ENCODE data around the gene TMEM131L.
A peak's percentile ranks its signal among the peaks of the same experiment; 100 is the strongest.
"Not testable (repeated sequence)": the region's sequence is repeated elsewhere in the genome, so short reads cannot be mapped to it uniquely, and the experiment has no call there.

TMEM131L gene, protein sequence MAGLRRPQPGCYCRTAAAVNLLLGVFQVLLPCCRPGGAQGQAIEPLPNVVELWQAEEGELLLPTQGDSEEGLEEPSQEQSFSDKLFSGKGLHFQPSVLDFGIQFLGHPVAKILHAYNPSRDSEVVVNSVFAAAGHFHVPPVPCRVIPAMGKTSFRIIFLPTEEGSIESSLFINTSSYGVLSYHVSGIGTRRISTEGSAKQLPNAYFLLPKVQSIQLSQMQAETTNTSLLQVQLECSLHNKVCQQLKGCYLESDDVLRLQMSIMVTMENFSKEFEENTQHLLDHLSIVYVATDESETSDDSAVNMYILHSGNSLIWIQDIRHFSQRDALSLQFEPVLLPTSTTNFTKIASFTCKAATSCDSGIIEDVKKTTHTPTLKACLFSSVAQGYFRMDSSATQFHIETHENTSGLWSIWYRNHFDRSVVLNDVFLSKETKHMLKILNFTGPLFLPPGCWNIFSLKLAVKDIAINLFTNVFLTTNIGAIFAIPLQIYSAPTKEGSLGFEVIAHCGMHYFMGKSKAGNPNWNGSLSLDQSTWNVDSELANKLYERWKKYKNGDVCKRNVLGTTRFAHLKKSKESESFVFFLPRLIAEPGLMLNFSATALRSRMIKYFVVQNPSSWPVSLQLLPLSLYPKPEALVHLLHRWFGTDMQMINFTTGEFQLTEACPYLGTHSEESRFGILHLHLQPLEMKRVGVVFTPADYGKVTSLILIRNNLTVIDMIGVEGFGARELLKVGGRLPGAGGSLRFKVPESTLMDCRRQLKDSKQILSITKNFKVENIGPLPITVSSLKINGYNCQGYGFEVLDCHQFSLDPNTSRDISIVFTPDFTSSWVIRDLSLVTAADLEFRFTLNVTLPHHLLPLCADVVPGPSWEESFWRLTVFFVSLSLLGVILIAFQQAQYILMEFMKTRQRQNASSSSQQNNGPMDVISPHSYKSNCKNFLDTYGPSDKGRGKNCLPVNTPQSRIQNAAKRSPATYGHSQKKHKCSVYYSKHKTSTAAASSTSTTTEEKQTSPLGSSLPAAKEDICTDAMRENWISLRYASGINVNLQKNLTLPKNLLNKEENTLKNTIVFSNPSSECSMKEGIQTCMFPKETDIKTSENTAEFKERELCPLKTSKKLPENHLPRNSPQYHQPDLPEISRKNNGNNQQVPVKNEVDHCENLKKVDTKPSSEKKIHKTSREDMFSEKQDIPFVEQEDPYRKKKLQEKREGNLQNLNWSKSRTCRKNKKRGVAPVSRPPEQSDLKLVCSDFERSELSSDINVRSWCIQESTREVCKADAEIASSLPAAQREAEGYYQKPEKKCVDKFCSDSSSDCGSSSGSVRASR (N-terminal part only)

DNA sequence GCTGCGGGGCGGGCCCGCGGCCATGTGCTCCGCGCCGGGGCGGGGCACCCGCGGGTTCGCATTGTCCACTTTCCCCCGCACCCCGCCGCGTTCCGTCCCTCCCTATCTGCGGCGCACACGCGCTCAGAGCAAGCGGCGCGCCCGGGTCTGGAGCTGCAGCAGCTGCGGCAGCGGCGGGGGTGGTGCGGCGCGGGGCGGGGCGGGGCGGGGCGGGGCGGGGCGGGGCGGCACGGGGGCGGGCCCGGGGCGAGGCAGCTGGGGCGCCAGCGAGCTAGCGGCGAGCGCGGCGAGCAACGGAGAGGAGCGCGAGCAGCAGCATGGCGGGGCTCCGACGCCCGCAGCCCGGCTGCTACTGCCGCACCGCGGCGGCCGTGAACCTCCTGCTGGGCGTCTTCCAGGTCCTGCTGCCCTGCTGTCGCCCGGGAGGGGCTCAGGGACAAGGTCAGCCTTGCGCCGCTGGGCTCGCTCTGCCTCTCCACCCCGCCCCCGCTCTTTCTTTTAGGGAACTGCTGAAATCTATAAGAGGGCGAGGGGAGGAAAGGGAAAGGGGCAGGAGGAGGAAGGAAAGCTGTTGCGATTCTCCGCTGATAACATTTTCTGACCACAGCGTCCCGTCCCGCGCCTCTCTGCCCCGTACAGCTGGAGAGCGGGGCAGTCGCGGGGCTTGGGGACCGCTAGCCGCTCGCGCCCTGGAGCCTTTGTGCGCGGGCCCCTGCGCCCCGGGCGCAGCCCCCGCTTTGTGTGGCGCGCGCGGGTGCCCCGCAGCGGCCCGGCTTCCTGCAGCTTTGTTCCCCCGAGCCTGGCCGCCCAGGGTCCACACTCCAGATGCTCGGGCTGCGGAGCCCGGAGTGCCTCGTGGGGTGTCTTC, at the start of gene TMEM131L:
TSS of gene TMEM131L (plus strand) at position 280 of the 868 bp plus-strand sequence. CDS start at position 318, 38 bp downstream.
- DNase-seq (ENCODE audit: low read depth) = no peak

DNA sequence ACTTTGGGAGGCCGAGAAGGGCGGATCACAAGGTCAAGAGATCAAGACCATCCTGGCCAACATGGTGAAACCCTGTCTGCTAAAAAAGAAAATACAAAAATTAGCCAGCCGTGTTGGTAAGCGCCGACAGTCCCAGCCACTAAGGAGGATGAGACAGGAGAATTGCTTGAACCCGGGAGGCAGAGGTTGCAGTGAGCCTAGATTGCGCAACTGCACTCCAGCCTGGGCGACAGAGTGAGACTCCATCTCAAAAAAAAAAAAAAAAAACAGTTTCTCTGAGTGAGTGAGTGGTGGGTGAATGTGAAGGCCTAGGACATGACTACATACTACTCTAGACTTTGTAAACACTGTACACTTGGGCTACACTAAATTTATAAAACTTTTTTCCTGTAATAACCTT, 49.7 kb upstream of the TMEM131L start:
- DNase-seq (ENCODE audit: low read depth) = not testable (repeated sequence)

DNA sequence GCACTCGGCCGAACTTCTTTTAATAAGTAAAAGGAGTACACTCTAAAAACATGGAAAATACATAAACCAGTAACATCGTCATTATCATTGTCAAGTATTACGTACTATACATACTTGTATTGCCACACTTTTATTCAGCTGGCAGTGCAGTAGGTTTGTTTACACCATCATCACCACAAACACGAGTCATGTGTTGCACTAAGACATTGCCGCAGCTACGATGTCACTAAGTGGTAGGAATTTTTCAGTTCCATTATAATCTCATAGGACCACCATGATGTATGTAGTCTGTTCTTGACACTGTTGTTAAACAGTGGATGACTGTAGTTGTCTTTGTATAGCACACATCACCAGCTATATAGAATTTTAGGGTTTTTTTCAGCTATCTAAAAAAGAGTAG, 48.0 kb upstream of the TMEM131L start:
- no peak for DNase-seq (ENCODE audit: low read depth)

DNA sequence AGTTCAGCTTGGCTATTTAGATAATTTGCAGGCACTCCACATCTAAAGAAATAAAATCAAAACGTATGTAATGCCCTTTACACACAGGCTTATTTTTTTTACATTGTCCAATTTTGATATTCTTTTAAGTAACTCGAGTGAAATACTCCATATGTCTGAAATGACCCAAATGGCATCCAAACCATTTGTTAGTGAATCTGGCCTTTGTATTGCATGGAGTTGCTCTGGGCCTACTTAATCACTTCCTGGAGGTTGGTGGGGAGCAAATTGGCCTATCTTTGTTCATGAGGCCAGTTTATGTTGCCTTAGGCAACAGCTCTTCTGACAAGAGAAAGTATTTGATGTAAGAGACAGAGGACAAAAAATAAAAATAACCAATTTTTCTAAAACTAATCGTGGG, 47.6 kb upstream of the TMEM131L start:
- no peak for DNase-seq (ENCODE audit: low read depth)

DNA sequence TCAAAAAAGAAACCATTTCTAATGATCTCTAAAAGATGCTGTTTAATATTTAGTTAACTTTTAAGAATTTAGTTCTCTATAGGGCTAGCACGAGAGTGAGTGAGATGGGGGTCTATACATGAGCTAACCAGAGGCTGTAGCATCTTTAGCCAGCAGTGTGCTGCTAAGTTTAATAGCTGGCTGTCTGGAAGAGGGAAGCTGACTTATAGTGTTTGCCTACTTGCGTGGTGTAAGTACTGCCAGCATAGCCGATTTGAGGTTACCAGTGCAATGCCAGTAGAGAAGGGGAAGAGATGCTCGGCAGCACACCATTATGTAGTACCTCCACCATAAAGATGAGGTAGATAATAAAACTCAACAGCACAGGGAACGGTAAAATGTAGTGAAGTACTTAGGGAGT, 47.1 kb upstream of the TMEM131L start:
- DNase-seq (ENCODE audit: low read depth) = no peak

DNA sequence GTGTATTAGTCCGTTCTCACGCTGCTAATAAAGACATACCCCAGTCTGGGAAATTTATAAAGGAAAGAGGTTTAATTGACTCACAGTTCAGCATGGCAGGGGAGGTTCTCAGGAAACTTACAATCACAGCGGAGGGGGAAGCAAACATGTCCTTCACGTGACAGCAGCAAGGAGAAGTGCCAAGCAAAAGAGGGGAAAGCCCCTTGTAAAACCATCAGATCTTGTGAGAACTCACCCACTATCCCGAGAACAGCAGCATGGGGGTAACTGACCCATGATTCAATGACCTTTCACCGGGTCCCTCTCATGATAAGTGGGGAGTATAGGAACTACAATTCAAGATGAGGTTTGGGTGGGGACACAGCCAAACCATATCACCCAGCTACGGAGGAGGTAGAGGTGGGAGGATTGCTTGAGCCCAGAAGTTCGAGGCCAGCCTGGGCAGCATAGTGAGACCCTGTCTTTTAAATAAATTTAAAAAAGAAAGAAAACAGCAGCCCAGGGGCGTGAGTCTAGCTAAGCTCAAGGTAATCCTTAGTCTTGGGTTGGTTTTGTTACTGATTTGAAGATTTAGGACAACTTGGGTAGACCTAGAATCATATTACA, 46.4 kb upstream of the TMEM131L start:
- no peak for DNase-seq (ENCODE audit: low read depth)

DNA sequence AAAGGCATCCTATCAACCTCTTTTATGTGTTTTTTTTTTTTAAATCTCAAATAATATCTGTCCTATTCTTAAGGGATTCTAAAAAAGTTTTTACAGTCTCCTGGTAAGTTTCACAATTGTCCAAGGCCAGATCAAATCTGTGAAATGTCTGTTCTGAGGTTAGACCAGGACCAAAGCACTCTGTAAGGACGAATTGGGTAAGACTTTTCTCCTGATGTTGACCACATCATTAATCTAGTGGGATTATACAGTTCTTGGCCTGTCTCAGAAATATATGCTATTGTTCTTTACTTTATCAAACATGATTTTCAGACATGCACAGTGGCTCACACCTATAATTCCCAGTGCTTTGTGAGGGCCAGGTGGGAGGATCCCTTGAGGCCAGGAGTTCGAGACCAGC, 45.8 kb upstream of the TMEM131L start:
- no peak for DNase-seq (ENCODE audit: low read depth)

DNA sequence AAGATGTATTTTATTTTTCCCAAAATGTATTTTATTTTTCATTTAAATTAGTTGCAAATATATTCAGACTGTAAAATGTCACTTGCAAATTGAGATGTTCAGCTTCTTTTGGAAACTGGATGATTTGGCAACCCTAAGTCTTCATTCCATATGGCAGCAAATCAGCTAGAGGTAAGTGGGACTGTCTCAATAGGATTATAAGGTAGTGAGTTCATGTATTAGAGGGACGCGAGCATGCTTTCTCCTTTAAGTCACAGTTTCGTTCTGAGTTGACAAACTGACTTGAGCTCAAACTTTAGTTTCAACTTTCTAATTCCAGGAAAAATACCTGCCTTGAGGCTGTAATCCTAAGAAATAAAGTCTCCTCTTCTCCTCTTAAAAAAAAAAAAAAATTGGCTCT, 44.2 kb upstream of the TMEM131L start:
- DNase-seq (ENCODE audit: low read depth) = no peak

DNA sequence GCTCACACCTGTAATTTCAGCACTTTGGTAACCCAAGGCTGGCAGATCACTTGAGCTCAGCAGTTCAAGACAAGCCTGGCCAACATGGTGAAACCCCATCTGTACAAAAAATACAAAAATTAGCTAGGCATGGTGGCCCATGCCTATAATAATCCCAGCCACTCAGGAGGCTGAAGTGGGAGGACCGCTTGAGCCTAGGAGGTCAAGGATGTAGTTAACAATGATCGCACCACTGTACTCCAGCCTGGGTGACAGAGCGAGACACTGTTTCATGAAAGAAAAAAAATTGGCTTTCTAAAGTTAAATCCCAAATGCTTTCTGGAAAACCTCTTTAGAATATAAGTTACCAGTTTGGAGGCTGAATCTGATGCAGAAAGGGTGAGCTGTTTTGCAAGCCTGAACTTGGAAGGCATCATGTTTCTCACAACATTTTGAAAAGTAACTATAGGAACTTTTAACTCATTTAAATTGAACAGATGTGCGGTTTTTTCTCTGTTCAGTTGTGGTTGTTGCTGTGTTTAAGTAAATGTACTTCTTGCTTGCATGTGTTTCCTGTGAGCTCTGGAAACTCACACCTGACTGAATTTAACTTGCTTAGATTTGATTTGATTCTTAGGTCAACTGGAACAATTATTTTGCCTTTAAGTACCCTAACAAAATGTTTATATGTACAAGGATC, 39.8 kb upstream of the TMEM131L start:
- no peak for DNase-seq (ENCODE audit: low read depth)

DNA sequence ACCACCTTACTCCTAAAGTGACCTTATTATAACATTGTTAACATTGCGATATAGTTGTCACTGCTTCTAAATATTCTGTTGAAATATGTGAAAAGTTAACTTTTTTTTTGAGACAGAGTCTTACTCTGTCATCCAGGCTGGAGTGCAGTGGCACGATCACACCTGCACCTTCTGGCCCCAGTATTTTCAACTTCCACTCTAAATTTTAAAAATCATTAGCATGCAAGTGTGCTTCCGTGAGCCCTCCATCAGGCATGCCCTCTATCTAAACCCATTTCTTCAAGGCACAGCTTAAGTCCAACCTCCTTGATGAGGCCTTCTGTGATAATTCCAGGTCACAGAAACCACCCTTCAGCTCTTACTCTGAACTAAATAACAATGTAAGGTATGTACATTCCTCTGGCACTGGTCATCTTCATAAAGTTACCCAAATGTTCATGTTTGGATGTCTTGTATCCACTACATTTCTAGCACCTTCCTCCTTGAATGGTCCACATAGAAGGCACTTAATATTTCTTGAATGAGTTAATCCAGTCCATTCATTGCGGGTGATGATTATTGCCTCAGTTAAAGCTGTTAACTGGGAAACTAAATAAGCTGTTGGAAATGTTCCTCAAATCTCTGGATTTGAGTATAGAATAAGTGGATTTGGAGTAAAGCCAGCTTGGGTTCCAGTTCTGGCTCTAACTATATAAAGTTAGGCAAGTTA, 38.6 kb upstream of the TMEM131L start:
- DNase-seq (ENCODE audit: low read depth) = no peak

DNA sequence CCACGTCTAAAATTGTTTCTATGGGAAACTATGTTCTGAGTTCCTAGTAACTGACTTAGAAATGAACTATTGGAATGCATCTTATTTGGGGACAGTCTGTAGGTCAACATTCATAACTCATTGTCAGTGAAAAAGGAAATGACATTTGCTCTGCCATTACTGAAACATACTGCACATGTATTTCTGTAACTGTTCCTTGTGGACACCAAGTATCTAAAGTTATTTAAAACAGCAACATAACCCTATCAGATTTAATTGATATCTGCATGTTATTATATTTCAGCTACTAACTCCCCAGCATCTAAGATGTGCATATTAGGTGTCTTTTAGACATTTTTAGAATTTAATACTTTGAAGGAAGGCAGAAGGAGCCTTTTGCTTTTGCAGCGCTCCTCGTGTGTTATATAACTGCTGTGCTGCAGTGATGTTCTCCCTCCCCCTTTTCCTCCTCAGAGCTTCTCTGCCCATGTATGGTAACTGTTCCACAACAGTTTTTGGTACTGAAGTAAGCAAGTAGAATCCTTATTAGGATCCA, 37.2 kb upstream of the TMEM131L start:
- DNase-seq (ENCODE audit: low read depth) = no peak

DNA sequence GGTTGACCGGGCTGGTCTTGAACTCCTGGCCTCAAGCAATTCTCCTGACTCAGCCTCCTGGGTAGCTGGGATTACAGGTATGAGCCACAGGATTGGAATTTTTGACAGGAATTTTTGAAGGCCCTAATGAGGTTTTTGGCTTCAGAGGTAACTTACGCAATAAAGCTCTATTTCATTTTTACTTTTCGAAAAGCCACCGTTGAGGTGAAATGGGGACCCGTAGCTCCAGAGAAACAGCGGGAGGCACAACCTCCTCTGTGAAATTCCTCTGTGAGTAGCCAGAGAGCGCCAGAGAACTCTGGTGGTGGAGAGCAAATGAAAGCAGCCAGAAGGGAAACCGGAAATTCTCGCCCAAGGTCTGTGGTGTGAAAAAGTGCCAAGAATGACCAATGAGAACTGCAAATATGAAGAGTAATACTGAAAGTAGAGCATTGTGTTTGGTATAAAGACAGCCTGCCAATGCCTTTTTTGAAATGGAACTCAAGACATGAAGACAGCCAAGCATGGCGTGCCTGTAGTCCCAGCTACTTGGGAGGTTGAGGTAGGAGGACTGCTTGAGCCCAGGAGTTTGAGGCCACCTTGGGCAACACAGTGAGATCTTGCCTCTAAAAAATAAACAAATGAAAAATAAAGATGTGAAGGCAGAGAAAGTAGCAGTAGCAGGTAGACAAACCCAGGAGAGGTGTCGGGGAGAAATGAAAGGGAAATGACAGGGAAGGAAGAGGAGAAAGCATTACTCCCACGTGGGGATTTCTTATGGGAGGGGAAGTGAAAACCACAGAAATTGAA, 33.0 kb upstream of the TMEM131L start:
- peak; percentile 76 for DNase-seq (ENCODE audit: low read depth)

DNA sequence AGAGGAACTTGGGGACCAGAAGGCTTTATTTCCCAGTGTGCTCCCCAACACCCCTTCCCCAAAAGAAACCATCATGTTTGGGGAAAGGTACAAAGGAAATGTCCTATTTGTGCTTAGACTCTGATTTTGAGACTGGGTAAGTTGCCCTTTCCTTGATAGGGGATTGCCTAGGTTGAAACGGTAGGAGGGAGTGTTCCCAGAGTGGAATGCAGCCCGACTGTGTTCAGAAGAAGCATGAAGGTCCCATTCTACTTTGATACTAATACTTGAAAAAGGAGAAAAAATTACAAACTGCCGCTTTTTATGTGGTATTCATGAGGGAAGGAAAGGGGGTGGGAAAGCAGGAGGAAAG, 32.4 kb upstream of the TMEM131L start:
- no peak for DNase-seq (ENCODE audit: low read depth)

DNA sequence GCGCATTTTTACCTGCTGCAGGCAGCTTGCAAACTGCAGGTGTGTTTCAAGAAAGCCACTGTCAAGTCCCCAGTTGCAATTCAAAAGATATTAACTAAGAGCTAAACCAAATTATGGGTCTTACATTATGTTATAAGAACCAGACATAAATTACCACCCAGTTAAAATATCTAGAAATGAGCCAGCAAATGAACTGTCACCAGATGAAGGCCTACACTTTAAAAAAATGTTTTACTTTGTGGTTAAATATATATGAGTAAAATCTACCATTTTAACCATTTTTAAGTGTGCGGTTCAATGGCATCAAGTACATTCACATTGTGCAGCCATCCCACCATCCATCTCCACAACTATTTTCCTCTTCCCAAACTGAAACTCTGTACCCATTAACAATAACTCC, 32.0 kb upstream of the TMEM131L start:
- DNase-seq (ENCODE audit: low read depth) = no peak

DNA sequence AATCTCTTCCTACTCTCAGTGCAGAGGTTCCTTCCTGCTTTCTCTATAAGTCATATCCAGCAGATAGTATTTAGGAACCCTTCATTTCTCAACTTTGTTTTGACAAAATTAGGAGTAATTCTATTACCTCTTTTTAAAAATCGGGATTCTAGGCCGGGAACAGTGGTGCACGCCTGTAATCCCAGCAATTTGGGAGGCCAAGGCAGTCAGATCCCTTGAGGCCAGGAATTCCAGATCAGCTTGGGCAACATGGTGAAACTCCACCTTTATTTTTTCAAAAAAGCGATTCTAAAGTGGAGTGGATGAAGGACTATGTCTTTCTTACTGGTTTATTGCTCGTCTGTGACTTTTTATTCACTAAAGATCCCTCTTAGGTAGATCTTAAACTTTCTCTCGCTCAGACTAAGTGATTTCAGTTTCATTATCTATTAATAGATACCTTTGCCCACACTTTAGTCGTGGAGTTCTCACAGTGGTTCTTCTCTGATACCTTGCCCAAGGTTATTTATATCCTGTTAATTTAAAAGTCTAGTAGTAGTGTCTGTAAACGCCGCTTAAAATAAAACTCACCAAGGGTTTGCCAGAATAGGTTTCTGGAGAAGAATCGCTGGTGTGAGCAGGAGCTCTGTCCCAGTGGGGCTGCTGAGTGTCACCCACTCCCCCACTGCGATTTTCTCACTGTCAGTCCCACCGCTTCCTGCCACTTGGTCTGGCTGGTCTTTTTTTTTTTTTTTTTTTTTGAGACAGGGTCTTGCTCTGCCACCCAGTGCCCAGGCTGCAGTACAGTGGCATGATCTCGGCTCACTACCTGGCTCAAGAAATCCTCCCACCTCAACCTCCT, 27.0 kb upstream of the TMEM131L start:
- no peak for DNase-seq (ENCODE audit: low read depth)

DNA sequence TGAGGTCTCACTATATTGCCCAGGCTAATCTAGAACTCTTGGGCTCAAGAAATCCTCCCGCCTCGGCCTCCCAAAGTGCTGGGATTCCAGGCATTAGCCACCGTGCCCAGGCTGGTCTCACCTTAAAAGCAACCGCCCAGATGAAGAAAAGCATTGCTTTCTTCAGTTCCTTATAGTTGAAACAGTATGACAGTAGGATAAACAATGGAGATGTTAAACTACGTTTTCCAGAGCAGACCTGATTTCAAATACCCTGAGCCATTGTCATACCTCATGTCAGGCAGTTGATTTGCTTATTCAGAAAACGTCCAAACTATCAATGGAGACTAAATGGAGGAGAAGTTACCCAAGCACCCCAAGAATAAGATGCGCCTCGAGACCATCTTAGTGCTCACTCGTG, 26.3 kb upstream of the TMEM131L start:
- DNase-seq (ENCODE audit: low read depth) = no peak

DNA sequence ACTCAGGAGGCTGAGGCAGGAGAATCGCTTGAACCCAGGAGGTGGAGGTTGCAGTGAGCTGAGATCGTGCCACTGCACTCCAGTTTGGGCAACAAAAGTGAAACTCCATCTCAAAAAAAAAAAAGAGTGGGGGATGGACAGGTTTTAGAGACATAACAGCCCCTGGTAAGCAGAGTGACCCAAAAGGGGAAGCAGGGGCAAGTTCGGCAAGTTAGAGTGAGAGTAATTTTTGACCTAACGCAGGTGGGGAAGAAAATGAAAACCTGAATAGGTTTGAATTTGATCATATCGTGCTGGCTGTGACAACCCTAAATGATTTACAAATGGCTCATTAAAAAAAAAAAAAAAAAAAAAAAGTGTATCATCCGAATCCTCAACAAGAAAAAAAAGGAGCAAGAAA, 25.7 kb upstream of the TMEM131L start:
- DNase-seq (ENCODE audit: low read depth) = no peak
